HG02943 (cell line): Measurements from ENCODE around the gene ZMIZ1.

ENCODE experiments used
- ATAC-seq: cut with Tn5 transposase; IDR thresholded peaks from one replicate; pipeline ENCODE4 v1.9.1; 2021; ENCODE audit warnings: mild to moderate bottlenecking, low read depth, moderate library complexity; ENCODE audit not compliant: unreplicated experiment

ZMIZ1 gene

DNA sequence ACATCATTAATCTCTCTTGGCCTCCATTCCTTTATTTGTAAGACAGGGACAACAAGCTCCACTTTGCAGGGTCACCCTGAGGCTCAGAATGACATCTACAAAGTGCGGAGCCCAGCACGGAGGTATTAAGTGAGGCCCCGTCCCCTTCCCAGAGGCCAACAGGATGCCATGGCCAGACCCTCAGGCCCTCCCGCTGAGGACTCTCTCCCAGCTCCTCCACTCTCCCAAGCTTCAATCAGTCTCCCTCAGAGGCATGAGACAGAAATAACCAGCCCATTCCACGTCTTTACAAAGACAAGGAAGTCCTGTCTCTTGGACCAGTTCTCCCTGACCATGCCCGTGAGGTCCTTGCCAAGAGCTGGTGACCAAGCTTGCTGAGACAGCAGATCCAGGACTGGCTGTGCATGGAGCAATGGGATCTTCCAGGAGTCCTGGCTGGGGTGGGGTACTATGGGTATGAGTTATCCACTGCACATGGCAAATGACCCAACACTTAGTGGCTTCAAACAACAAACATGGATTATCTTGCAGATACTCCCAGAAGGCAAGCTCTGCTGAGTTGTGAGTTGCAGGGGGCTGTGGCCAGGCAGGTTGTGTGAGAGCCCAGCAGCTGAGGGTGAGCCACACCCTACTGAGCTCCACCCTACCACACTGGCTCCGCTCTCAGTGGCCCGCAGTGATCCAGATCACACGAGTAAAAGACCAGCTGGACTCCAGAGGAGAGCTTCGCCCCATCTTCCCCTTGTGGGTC lies 274.2 kb downstream of the ZMIZ1 start:
- ATAC-seq = no peak

- no peak for ATAC-seq
These were observed 275.9 kb downstream of the ZMIZ1 start for GRCh38 chr10:79344502-79345195.

DNA sequence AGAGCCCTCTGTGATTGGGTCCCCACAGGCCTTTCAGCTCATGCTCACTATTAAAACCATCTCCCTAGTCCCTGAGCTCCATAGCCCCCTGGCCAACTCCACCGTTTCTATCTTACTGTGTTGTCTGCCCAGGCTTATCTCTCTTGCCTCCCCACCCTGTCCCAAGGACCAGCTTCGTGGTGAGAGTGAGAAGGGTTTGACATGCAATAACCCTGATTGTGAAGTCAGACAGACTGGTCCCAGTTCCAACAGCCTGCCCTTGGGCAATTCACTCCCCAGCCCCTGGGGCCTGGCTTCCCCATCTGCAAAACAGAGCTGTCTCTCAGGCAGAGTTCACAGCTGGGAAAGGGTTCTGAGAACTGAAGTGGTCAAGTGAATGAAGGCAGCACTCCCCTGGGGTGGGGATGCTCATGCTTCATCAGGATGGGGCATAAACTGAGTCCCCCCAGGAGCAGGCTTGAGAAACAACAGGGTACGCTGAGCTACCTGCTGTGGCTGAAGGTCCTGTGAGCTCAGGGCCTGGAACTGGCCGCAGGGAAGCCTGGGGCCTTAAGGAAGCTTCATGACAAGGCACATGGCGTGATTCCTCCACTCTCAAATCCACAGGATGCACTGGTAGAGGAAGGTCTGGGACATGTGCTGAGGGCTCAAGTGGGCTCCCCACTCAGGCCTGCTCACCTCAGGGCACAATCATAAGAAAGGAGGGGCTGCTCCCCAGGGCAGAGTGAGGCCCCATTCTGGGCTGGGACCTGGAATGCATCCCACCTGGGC lies 276.7 kb downstream of the ZMIZ1 start:
- no peak for ATAC-seq

DNA sequence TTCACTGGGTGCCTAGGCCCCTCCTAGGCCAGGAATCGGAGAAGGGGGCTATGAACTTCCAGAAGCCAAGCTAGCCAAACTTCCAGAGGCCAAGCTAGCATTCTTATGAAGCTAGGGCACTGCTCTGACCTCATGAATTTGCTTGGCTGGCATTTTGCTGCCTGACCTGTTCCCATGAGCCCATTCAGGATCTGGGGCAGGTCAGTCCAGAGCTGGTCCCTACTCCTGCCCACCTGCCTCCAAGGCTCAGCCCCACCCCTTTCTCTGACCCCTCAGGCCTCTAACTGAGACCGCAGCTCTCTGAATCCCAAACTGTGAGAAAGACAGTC lies 277.2 kb downstream of the ZMIZ1 start:
- ATAC-seq = no peak

- no peak for ATAC-seq
These were observed 277.8 kb downstream of the ZMIZ1 start for GRCh38 chr10:79346388-79347225.

DNA sequence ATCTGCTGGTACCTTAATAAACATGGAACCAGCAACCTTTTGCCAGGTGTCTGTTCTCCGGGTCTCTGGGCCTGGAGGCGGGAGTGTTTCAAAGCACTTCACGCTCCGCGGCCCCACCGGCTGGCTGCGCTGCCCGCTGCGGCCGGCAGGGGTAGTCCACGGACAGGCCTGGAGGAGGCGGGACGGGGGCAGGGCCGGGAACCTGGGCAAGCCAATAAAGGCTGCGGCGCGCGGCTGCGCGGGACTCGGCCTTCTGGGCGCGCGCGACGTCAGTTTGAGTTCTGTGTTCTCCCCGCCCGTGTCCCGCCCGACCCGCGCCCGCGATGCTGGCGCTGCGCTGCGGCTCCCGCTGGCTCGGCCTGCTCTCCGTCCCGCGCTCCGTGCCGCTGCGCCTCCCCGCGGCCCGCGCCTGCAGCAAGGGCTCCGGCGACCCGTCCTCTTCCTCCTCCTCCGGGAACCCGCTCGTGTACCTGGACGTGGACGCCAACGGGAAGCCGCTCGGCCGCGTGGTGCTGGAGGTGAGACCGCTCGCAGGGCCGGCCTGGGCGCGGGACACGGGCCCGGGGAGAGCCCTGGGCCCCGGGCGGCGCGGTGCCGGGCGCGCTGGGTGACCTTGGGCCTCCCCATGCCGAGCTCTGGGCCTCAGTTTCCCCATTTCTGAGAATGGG lies 278.6 kb downstream of the ZMIZ1 start, which contains the start of gene PPIF:
TSS of gene PPIF (plus strand) at position 244 of the 668 bp plus-strand sequence. CDS start at position 324, 80 bp downstream.
- ATAC-seq = peak; percentile 63

DNA sequence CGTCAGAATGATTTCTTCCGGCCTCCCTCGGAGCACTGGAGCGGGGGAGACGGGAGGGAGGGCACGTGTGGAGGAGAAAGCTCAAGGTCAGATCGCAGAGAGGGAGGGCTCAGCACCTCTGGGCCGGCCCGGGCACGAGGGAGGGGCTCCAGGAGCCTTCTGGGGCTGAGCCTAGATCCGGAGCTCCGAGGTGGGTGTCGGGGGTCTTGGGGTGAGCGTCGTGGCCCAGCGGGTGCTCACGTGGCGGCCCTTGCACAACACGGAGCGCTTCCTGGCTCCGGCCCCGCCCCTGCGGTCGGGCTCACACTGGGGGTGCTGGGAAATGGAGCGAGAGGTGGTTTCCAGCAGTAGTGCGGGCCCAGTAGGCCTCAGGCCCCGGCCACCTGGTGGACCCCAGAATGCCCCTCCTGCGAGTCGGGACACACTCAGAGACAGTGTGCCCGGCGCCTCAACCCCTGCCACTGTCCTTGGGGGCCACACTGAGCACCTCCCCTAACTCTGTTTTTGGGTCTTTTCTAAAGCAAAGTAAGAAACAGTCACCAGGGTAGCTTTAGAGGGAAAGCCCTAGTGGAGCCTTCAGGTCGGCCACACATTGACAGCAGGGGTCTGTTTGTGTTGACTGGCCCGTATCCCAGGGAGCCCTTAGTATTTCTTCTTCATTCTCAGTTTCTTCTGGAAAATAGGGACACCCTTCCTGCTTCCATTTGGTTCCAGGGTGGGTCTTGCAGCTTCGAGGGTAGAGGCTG lies 279.3 kb downstream of the ZMIZ1 start:
- ATAC-seq = peak; percentile 70

DNA sequence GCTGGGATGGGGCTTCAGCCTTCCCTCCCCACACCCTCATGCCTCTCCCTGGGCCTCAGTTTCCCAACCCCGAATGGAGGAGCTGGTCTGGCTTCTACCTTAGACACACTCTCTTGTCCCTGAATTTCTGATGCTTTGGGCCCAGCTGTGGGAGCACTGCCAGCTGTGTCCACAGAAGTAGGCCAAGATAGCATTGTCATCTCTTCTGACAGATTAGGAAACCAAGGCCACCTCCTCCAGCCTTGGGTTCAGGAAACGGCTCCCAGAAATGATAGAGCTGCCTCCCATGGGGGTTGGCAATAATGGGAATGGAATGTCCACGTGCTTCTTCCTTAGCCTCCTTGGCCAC lies 279.8 kb downstream of the ZMIZ1 start:
- no peak for ATAC-seq

- ATAC-seq = no peak
These were observed 280.3 kb downstream of the ZMIZ1 start for GRCh38 chr10:79349072-79349491.

DNA sequence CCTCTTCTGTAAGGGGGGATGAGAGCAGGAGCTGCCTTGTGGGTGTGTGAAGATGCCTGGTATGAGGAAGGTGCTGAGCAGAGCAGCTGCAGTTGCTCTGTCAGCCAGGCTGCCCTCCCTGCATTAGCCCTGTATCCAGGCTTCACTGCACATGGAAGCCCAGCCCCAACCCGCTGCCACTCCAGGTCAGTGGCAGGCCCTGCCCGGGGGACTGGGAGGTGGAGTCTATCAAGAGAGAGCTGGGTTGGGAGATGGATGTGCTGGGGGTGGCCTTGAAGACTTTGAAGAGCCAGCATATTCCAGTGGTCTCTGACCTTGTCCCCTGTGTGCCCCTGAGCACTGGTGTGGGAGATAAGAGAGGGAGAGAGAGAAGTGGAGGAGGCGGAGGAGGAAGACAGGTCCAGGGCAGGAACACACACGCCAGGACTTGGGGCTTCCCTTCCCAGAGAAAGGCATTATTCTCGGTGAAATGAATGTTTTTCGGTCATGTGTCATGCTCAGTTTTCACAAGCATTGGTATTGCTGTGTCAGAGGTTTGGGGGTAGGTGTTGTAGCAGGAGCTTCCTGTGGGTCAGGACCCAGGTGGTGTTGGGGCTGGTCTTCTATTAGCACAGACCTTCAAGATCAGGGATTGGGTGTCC lies 281.1 kb downstream of the ZMIZ1 start:
- ATAC-seq = no peak

DNA sequence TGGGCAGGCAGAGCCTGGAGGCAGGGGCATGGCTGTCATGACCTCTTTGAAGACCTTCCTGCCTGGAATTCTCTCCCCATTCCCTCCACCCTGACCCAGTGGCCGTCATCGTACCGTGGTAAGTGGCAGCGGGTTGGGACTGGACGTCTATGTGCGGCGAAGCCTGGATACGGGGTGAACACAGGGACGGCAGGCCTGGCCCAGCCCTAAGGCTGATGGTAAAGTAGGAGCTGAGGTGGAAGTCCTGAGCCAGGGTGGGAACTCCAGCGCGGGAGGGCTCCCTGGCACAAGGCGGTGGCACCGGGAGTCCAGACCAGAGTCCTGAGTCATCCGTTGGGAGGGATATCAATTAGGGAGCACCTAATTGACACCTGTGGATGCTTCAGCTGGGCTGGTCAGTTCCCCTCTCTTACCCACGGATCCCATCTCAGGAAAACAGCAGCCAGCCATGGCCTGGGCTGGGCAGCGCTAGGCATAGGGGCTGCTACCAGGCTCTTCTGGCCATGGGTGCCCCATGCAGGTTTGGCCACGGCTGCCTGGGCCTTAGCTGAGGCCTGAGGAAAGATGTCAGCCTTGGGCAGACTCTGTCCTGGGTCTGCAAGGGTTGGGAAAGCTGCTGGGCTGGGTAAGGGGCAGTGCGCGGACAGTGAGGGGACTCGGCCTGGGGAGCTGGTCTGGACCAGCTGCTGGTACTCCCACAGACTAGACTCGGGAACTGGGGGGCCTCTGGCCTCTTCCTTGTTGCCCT lies 281.8 kb downstream of the ZMIZ1 start:
- ATAC-seq = no peak

- no peak for ATAC-seq
These were observed 282.6 kb downstream of the ZMIZ1 start for GRCh38 chr10:79351332-79351731.

DNA sequence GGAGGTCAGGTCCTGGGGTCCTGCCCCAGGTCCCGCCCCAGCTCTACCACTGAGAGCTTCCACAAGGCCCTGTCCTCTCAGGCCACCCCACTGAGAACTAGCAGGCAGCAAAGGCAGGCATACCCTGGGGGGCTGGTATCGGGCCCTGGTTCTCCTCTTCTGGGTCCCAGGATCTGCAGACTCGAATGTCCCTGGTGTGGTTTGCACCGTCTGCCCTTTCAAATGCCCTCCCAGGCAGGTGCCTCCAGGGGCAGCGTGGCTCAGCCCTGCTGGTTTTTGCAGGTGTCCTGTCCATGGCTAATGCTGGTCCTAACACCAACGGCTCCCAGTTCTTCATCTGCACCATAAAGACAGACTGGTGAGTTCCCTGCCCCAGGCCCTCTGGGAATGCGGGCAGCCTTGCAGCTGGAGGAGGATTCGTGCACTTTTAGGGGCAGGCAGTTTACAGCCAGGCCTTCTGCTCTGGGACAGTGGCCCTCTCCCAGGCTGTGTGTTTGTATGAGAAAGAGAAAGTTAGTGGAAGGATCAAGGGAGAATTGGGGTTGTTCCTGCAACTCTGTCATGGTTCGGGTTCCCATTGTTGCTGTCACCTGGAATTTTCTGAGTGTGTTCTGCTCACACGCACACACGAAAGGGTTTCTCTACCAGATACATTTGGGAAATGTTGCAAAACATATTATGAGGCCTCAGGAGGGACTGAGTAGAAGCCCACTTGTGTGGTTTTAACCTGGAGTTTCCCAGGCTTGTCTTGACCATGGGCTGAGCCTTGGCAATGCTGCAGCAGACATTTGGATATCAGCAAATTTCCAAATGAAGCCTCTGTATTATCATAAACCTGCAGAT lies 283.5 kb downstream of the ZMIZ1 start:
- ATAC-seq = no peak

GRCh38 chr10:79353000-79353406 lies 284.2 kb downstream of the ZMIZ1 start:
- no peak for ATAC-seq

- no peak for ATAC-seq
These were observed 285.0 kb downstream of the ZMIZ1 start for GRCh38 chr10:79353726-79354125.

DNA sequence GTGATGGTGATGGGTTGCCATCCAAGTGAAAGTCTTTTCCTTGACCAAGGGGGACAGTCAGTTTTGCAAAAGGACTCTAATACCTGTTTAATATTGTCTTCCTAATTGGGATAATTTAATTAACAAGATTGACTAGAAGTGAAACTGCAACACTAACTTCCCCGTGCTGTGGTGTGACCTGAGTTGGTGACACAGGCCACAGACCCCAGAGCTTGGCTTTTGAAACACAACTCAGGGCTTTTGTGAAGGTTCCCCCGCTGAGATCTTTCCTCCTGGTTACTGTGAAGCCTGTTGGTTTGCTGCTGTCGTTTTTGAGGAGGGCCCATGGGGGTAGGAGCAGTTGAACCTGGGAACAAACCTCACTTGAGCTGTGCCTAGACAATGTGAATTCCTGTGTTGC lies 285.4 kb downstream of the ZMIZ1 start:
- no peak for ATAC-seq

- no peak for ATAC-seq
These were observed 285.8 kb downstream of the ZMIZ1 start for GRCh38 chr10:79354615-79355014.
